Stimulated activated CD4-positive, alpha-beta T cell treated with anti-CD3 and anti-CD28 coated beads, Interleukin-1b, Interleukin-23, amount 100 ng/mL, for 1 hour (primary cell): ENCODE measurements around the gene VIPR2.

Source experiments
- DNase-seq, 2 donors: peaks; one replicate each; pipeline ENCODE4 v3.0.0-alpha.2; 2020; ENCODE audit warnings: low read depth in 2 of 2

Gene VIPR2

DNA sequence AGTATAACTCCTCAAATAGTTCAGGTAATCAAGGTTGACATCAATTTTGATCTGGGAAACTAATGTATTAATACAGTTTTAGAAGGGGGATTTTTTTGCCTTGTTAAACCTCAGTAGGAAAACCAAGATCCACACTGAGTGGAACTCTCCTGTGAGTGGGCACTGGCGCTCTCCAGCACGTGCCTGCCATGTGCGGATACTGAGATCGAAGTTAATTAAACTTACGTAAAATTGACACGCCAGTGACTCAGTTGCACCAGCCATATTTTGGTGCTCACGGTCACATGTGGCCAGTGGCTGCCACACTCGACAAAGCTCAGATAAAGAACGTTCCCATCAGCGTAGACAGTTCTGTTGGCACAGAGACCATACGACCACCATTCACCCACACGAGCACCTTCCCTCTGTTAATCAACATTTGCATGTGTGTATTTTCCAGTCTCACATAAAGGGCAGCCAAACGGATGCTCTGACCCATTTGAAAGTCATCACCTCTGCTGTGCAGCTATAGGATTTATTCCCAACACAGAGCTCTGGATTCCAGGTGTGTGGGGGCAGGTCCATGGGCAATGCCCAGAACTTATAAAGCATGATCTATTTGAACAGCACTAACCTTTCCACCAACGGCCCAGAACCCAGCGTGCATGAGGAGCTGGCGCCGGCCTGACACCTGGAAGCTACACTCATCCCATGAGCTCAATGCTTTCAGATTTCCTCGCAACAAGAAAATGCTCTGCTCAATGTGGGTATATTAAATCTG, 77.7 kb downstream of the VIPR2 start:
- DNase-seq: no peak

DNA sequence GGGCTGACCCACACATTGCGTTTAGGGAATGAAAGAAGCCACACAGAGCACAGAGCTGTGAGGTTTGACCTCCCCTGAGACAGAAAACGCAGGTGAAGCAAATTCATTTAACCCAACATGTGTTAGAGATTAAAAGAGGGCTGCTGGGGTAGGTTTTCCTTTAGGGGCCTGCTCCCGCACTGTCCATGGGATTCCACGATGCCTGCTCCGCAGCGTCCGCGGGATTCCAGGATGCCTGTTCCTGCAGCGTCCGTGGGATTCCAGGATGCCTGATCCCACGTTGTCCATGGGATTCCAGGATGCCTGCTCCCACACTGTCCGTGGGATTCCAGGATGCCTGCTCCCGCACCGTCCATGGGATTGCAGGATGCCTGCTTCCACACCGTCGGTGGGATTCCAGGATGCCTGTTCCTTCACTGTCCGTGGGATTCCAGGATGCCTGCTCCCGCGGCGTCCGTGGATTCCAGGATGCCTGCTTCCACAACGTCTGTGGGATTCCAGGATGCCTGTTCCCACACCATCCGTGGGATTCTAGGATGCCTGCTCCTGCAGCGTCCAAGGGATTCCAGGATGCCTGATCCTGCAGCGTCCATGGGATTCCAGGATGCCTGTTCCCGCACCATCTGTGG, 78.7 kb downstream of the VIPR2 start:
- DNase-seq: no peak

DNA sequence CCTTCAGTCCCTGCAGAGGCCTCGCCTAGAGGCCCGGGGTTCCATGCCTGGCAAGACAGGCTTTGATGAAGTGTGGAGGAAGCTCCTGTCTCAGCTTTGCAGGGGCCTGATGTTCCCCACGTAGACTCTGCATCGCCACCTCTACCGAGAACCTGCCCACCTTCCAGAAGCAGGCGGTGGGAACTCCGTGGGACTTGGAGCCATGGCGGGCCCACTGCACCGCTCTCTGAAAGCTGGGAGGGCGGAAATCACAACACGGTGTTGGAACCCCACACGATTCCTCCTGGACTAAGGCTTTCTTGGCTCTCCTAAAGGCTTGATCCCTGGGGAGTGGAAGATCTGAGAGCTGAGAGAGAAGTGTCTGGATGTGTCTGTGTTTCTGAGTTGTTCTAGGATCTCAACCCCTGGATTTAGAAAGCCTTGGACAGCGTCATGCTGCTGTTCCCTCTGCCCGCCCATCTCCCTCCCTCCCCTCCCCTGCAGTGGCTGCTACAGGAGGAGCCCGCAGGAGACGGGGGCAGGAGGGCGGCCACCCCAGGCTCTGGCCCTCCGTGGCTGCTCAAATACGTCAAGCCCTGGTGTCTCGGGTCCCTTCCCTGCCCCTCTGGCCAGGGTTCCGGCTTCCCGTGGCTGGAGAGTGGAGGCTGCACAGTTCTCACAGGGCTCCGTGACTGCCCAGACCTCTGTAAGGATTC, 79.7 kb downstream of the VIPR2 start:
- no peak for DNase-seq

DNA sequence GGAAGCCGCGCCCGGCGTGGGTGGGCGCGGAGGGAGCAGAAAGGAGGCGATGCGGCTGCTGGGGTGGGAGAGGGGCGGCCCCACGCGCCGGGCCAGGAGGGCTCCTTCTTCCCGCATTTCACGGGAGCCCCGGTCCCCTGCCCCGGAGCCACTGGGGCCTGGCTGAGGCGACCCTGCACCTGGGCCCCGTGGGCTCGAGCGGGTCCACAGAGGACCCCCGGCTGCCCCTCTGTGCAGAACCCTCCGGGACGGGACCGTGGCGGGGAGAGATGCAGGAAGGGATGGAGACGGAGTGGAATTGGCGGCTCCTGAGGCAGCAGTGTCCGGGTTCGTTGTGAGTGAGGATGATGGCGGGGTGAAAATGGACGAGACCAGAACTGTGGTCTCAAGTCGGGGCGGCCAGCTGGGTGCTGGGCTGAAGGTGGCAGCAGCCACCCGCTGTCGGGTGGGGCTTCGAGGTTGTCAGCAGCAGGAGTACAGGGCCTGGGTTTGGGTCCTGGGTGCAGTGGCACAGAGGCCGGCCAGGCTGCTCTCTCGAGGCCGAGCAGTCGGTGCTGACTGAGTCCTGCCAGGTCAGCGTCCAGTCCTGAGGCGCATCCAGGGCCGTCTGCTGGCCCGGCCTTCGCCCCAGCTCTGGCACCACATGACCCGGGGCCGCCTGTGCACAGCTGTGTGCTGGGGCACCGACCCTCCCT, 80.4 kb downstream of the VIPR2 start:
- DNase-seq: no peak

DNA sequence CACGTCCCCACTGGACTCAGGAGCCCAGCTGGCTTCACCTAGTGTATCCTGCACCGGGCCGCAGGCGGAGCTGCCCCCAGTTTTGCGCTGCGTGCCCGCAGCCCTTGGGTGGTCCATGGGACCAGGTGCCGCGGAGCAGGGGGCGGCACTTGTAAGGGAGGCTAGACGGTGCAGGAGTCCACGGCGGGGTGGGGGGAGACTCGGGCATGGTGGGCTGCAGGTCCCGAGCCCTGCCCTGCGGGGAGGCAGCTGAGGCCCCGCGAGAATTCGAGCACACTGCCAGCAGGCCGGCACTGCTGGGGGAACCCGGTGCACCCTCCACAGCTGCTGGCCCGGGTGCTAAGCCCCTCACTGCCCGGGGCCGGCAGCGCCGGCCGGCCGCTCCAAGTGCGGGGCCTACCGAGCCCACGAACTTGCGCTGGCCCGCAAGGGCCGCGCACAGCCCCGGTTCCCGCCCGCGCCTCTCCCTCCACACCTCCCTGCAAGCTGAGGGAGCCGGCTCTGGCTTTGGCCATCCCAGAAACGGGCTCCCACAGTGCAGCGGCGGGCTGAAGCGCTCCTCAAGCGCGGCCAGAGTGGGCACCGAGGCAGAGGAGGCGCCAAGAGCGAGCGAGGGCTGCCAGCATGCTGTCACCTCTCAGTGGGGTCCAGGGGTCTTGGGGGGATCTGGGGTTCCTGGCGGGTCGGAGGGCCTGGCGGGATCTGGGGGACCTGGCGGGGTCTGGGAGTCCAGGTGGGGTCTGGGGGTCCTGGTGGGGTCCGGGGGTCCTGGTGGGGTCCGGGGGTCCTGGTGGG, 81.4 kb downstream of the VIPR2 start:
- no peak for DNase-seq

DNA sequence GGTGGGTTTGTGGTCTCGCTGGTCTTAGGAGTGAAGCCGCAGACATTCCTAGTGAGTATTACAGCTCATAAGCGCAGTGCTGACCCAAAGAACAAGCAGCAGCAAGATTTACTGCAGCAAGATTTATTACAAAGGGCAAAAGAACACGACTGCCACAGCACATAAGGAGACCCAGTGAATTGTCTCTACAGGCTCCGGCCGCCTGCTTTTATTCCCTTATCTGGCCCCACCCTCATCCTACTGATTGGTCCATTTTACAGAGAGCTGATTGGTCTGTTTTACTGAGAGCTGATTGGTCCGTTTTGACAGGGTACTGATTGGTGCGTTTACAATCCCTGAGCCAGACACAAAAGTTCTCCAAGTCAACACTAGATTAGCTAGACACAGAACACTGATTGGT, 82.1 kb downstream of the VIPR2 start:
- no peak for DNase-seq

DNA sequence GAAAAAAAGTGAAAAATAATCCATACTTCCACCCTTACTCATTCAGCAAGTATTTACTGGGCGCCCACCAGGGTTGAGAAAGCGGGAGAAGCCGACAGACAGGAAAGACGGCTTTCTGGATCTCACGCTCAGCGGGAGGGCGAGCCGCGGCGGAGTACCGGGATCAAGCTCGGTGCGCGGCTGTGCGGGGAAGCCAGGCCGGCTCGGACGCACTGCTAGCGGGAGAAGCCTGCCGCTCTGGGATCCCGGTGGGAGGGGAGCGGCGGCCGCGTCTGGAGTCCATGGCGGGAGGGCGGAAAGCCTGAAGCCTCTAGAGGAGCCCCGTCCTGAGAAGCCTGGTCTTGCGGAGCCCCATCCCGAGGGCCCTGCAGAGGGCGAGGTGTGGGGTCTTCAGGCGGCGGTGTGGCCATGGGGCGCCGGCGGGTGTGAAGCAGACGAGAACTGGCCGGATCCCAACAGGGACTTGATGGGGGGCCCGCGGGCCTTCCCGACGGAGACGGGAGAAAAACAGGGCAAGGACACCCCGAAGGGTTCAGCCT, 82.9 kb downstream of the VIPR2 start:
- DNase-seq: no peak

DNA sequence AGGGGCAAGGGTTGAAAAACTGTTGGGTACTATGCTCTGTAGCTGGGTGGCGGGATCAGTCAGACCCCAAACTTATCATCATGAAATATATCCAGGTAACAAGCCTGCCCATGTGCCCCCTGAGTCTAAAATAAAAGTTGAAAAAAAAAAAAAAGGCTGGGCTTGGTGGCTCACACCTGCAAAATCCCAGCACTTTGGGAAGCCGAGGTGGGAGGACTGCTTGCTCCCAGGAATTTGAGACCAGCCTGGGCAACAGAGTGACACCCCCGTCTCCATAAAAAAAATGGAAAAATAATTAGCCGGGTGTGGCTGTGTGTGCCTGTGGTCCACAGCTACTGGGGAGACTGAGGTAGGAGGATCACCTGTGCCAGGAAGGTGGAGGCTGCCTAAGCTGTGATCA, 83.5 kb downstream of the VIPR2 start:
- DNase-seq: no peak

DNA sequence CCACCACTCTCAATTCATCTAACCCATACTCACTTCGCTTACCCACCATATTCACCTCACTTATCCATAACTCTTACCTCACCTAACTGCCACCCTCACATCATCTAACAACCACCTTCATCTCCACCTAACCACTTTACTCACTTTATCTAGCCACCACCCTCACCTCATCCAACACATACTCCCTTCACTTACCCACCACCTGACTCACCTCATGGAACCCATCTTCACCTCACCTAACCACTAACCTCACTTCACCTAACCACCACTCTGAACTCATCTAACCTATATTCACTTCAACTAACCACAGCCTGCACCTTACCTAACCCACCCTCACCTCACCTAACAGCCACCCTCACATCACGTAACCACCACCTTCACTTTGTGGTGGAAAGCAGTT, 84.2 kb downstream of the VIPR2 start:
- no peak for DNase-seq

DNA sequence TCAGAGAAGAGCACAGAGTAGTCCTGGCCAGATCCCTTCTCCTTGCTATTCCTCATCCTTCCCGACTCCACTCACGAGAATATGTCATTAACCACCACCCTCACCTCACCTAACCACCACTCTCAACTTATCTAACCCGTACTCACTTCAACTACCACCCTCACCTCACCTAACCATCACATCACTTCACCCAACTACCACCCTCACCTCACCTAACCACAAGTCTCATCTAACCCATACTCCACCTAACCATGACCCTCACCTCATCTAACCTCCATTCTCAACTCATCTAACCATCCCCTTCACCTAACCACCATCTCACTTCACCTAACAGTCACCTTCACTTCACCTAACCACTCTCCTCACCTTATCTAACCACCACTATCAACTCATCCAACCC, 85.0 kb downstream of the VIPR2 start:
- no peak for DNase-seq

DNA sequence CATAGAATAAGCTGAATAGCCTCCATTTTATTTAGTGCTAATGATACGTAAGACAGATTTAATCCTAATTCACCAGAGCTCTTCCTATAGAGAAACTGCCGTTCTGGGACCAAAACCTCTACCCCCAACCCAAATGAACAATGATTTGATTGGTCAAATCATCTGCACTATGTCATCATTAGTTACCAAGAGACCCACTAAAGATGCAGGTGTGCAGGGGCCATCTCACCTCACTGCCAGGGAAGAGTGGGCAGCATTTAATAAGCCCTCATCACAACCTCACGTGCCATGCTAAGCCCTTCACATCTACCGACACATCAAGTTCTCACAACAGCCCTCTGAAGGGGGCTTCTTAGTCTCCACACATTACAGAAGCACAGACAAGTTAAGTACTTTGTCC, 87.0 kb downstream of the VIPR2 start:
- no peak for DNase-seq

DNA sequence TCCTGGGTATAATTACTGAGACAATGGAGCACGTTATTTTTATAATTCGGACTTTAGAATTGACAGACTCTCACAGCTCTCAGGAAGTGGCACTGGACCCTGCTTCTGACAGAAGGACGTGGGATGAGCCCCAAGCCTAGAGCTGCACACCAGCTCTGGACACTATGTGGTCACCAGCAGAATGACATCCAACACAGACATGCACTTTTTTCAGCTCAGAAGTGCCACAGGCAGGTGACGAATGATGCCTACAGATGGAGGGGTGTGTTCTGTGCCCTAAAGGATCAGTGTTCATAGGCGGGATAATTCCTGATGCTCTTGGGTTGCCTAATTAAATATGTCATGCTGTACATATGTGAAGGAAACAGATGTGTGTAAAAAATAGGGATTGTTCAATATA, 87.9 kb downstream of the VIPR2 start:
- no peak for DNase-seq

DNA sequence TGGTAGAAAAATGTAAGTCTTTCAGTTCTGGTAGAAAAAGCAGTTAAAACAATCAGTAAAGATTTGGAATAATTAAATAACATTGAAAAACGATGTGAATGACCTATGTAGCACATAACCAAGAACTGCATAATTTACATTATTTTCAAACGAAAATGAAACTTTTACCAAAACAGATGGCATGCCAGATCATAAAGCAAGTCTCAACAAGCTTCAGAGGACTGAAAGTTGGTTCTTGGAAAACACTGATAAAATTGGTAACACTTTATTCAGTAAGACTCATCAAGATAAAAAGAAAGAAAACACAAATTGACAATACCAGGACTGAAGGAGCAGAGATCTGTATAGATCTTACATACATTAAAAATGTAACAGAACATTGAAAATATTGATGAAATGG, 92.8 kb downstream of the VIPR2 start:
- DNase-seq: no peak

DNA sequence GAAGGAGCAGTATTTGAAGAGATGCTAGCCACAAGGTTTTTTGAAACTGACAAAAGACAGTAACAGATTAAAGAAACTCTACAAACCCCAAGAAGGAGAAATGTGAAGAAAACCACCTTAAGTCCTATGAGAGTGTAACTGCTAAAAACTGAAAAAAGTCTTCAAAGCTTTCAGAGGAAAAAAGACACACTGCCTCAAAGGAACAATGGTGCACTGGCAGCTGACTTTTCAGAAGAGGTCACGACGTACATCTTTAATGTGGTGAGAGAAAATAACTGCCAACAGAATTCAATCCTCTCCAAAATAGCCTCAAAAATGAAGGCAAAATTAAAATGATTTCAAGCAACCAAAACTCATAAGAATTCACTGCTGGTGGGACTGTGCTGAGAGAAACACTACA, 94.0 kb downstream of the VIPR2 start:
- DNase-seq: no peak

DNA sequence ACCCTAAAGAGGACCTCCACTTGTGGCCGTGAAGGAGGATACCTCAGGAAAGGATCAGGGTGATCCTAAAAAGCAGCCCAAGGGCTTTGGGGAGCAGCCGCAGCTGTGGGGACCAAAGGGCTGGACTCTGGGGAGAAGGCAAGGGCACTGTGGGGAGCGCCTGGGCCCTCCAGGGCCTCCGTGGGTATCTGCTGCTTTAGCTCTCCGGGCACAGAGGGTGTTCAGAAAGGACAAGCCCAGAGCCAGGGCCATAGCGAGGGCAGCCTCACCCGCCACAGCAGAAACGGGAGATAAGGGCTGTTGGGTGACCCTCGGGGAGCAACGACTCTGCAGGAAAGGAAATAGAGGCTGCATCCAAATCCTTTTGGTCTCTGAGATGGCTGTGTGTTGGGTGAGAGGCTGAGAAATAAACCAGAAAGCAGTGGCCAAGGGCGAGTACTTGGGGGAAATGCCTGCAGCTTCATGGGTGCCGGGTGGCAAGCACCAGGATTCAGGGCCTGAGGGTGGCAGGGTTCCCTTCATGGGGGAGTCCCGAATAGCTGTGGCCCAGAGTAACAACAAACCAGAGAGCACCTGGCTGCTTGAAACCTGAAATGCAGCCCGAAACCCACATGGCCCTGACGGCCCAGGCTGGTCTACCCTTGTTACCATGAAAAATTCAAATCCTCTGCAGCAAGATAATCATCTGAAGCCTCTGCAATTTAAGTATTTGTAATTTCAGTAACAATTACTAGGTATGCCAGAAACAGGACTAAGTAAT, 95.2 kb downstream of the VIPR2 start:
- no peak for DNase-seq

DNA sequence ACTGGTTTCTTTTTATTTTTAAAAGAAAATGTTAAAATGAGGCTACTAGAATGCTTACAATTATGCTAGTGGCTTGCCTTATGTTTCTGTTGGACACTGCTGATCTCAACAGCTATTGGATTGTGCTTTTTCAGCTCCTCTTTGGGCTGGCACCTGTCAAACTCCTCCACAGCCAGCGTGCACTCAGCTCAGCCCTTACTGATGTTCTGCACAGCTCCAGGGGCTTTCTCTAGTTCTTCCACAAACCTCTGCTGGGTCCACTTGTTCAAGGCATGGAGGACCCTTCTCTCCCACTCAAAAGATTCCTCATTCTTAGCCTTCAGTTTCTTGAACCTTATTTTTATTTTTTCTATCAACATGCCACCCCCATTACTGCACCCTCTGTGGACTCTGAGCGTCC, 96.0 kb downstream of the VIPR2 start:
- no peak for DNase-seq

DNA sequence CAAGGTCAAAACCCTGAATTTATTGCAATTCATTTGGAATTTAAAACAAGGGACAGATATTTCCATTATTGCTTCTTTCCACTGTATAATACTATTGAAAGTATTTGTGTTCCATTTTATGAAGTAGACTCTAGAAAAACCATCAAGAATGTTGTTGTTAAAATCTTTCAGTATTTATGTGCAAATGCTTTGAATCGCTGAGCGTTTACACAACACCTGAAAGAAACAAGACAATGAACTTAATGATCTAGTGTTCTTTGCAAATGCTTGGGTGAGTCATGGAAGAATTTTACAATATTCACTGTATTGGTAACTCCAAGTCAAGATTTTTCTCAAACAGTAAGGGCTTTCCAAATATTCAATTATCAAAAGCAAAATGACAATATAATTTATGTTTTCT, 97.1 kb downstream of the VIPR2 start:
- no peak for DNase-seq

DNA sequence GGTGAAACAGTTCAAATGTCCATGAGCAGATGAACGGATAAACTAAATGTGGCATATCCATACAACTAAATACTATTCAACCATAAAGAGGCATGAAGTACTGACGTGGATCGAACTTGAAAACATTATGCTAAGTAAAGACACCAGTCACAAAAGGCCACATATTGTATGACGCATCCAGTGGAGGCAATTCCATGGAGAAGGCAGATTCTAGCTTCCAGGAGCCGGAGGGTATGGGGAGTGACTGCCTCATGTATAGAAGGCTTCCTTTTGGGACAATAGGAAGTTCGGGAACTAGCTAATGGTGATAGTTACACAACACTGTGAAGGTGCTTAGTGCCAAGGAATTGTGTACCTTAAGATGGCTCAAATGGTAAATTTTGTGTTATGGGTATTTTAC, 98.4 kb downstream of the VIPR2 start:
- DNase-seq: no peak

DNA sequence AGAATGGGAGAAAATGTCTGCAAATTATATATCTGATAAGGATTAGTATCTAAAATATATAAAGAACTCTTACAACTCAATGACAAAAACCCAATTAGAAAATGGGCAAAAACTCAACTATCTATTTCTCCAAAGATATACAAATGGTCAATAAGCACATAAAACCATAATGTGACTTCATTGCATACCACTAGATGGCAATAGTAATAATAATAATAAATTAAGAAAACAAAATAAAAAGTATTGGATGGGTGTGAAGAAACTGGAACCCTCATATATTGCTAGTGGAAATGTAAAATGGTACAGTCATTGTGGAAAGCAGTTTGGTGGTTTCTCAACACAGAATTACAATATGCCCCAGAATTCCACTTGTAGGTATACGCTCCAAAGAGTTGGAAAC, 98.8 kb downstream of the VIPR2 start:
- DNase-seq: no peak

DNA sequence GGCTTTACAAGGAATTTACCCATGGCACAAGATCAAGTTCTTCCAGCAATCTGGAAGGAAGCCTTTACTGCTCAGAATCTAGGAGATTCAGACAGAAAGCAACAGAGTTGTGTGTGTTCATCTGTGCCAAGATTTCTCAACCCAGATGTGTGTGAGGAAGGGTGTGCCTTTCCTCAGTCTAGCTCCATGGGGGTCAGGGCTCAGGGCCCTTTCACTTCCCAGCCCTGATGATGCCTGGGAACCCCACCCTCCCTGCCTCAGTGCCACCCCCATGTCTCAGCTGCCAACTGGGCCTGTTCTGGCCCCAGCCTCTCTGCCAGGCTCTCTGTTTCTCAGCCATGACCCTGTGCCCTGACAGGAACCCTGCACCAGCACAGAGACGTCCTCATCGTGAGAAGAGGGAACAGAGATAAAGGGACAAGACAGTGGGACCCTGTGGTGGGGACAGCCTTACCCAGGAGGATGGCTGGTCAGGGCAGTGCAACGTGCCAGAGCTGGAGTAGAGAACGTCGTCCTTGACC, 102.0 kb downstream of the VIPR2 start:
- DNase-seq: no peak

DNA sequence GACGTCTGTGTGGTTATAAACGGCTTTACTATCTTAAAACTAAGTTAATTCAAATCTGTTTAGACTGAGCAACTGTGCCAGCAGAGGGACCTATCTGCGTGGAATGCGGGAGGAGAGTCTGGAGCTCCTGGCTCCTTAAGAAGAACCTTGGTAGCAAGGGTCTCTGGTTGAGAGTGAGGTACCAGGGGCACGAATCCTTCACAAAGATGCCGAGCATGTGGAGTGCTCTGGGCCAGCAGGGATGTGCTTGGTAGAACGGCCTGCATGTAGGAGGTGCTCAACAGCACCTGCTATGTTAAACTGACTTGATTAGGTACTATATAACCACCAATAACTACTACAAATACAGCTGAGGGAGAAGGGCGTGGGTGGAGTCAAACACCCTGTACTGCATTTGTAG, 102.6 kb downstream of the VIPR2 start:
- no peak for DNase-seq
